Measurements from ENCODE around the gene DIMT1. TPM values are rescaled to one million over a fixed set of nuclear protein-coding genes. Genes with fewer than 3 reads are reported as not detected.

The DIMT1 gene
- total and polyA plus RNA-seq, 2 of the 8 experiments (the other 6 are each of a cell fraction or from before 2014, with no cell fraction given) = 19.3 to 42.1 TPM

- CTCF ChIA-PET (ENCODE audit: partially characterized antibody) = interaction anchor here (0.9 to 2.2 kb wide), 3 partner anchors 11 to 39 kb away, joined by 3 to 5 read pairs (median 3); no protein-coding TSS in a partner anchor
- Histone ChIP-seq H3K79me1 (ENCODE audit: low read depth, low read length) (no peaks in the 10 kb centered on the region; the same call in 1 of the 2 replicates), H2BK15ac (ENCODE audit: low read length) (no peak overlapping the region), H4K8ac (ENCODE audit: extremely low read depth, insufficient read depth, low read length) (no peak overlapping the region), H3K4me1 (replicated peaks in 1 of 4; ENCODE audit: control insufficient read depth in 3 of 4, insufficient read depth in 4 of 4, low read length in 3 of 4) (no peaks in the 10 kb centered on the region), H3K79me2 (ENCODE audit: control insufficient read depth in 1 of 2, insufficient read depth in 2 of 2, low read length in 2 of 2) (peaks cover 0 to 91% of the 10 kb centered on the region in 2 experiments), H3K56ac (replicated peaks; ENCODE audit: insufficient read length, low read depth, low read length) (no peak overlapping the region), H2AK5ac (ENCODE audit: low read depth, low read length) (no peak overlapping the region), H4K5ac (ENCODE audit: insufficient read length, low read depth, low read length) (no peak overlapping the region), H4K91ac (replicated peaks; ENCODE audit: insufficient read length, low read length) (no peak overlapping the region), H4K20me1 (replicated peaks in 1 of 2; ENCODE audit: control insufficient read depth in 1 of 2, insufficient read depth in 2 of 2, low read length in 2 of 2) (peaks cover 0 to 2% of the 10 kb centered on the region in 2 experiments), H3K23me2 (ENCODE audit: low read depth, low read length) (no peaks in the 10 kb centered on the region), H3K36me3 (ENCODE audit: control insufficient read depth in 2 of 4, insufficient read depth in 4 of 4, low read length in 3 of 4) (no peaks in the 10 kb centered on the region), H3K18ac (ENCODE audit: extremely low read depth, low read length) (no peak overlapping the region), H3K4me2 (ENCODE audit: insufficient read depth in 1 of 2, low read depth in 2 of 2, low read length in 2 of 2) (no peak overlapping the region), H3K27me3 (replicated peaks in 1 of 4; ENCODE audit: control insufficient read depth in 3 of 4, extremely low read depth in 1 of 4, insufficient read depth in 3 of 4, low read length in 3 of 4) (no peaks in the 10 kb centered on the region), H3K9me3 (ENCODE audit: insufficient read depth in 2 of 2, low read depth in 1 of 2, low read length in 1 of 2) (no peaks in the 10 kb centered on the region), H2AFZ (ENCODE audit: low read length) (no peak overlapping the region), H3K4me3 (ENCODE audit: extremely low read depth in 1 of 4, insufficient read depth in 2 of 4, low read depth in 3 of 4, low read length in 4 of 4) (no peak overlapping the region), H2BK5ac (ENCODE audit: low read depth, low read length) (no peak overlapping the region), H3K14ac (ENCODE audit: insufficient read length) (no peak overlapping the region), H3K9ac (replicated peaks in 1 of 4; ENCODE audit: extremely low read depth in 1 of 4, low read depth in 3 of 4, low read length in 3 of 4) (no peak overlapping the region), H2BK20ac (ENCODE audit: low read length) (no peak overlapping the region), H2BK120ac (replicated peaks; ENCODE audit: low read depth, low read length) (no peak overlapping the region), H2BK12ac (ENCODE audit: low read depth, low read length) (no peak overlapping the region), H3K23ac (ENCODE audit: insufficient read length) (no peak overlapping the region), H3K27ac (ENCODE audit: low read depth, low read length) (no peak overlapping the region), H3K4ac (replicated peaks; ENCODE audit: insufficient read length, low read depth, low read length) (no peak overlapping the region)
- POLR2A ChIA-PET (ENCODE audit: partially characterized antibody) = interaction anchor here (1.6 to 3.3 kb wide), 3 partner anchors 8 to 18 kb away, joined by 4 to 17 read pairs (median 5); partner anchors contain the start of genes DIMT1 and IPO11
- WGBS, 2 experiments (ENCODE audit: extremely low coverage in 1 of 2, insufficient coverage in 1 of 2, insufficient read length in 1 of 2, insufficient replicate concordance in 2 of 2, low coverage in 1 of 2, low lambda C conversion rate in 2 of 2, missing lambda C conversion rate in 1 of 2) = 91% methylated on average over 1 of the region's 1 CpG; no CpG with 5 or more reads in 1 of the 2 experiments
- FAIRE-seq (no peak), DNase-seq (ENCODE audit: low read depth in 1 of 2, low spot score in 2 of 2) (no peak)
- TF ChIP-seq USF2 (IDR thresholded peaks at IDR 0.05; ENCODE audit: low read length) = no peak
- TF ChIP-seq TEAD4 (IDR thresholded peaks at IDR 0.05; ENCODE audit: low read depth, low read length) = no peak
- no peak for TF ChIP-seq NRF1 (IDR thresholded peaks at IDR 0.05; ENCODE audit: low read depth, low read length)
- no peak for TF ChIP-seq BACH1 (IDR thresholded peaks at IDR 0.05; ENCODE audit: low read length)
- TF ChIP-seq SRF (IDR thresholded peaks at IDR 0.05; ENCODE audit: low read depth, low read length) = no peak
- no peak for TF ChIP-seq ATF2 (IDR thresholded peaks at IDR 0.05; ENCODE audit: low read length)
- no peak for TF ChIP-seq SIX5 (IDR thresholded peaks at IDR 0.05; ENCODE audit: low read depth, low read length)
- no peak for TF ChIP-seq SP1 (IDR thresholded peaks at IDR 0.05; ENCODE audit: low read depth, low read length)
- TF ChIP-seq ASH2L (IDR thresholded peaks at IDR 0.05; ENCODE audit: low read length) = no peak
- no peak for TF ChIP-seq EZH2 (IDR thresholded peaks at IDR 0.05; ENCODE audit: low read depth, low read length, severe bottlenecking)
- TF ChIP-seq E2F6 (IDR thresholded peaks at IDR 0.05) = no peak
- no peak for TF ChIP-seq CEBPB (IDR thresholded peaks at IDR 0.05; ENCODE audit: low read depth, low read length)
Observed at GRCh38 chr5:62421414-62421813, 17.7 kb upstream of the DIMT1 start.
